Putamen (tissue), 1 donor: Measurements from ENCODE around the gene ANTXR2.
A peak's percentile ranks its signal among the peaks of the same experiment; 100 is the strongest.

Experiments
- DNase-seq: peaks from one replicate; pipeline ENCODE4 v3.0.0-alpha.2; 2016; ENCODE audit warnings: low spot score

ANTXR2 gene

DNA sequence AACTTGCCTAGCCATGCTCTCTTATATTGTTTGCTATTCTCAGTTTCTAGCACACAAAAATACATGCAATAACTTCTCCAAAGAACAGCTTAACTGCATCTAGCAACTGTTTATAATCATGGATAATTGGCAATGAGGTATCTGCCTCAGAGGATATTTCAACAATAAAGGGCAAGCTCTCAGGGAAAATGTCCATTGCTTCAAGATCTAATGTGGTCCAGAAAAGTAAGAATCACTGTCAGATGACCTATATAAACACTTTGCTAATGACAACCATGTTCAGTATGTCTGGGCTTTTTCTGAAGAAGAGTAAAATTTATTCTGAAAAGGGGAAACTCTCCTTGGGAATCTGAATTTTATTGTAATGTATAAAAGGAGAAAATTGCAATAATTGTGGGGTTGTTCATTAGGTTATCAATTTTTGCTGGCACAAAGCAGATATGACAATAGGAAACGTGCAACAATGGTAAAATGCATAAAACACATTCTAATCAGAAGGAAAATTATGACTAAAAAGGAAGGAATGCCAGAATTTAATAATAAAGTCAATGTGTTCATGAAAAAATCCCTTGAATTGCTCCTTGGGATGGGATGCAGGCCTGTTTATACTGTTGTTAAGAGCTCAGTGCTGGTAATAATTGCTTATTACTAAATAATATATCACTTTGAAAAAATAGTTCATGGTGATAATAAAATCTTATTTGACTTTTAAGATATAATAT lies 90.3 kb downstream of the ANTXR2 start:
- no peak for DNase-seq

- DNase-seq = no peak
These were observed 92.6 kb downstream of the ANTXR2 start for GRCh38 chr4:79980448-79980847.

DNA sequence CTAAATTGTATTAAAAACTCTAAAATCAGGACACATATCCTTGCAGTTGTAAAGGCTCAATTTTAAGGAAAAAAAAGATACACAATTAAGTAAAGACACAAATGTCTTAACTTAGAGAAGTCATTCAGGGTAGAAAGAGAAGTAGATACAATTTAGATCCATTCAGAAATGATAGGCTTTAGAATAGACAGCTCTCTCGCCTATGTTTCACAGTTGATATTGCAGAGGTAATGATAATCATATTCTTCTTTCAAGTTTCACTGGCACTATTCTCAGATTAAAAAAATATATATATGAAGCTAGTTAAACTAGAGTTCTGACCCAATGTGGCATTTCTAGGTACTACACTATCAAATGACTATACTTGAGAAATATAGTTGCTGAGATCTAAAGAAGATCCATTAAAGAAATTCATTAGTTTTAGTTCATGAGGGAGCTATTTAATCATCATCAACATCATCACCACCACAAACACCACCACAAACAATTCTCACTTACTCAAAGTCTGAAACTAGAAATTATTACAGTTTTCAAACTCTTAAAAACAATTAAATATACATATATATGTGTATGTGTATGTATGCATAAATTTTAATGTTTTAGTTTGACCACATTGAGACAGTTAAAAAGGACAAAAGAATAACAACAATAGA lies 93.1 kb downstream of the ANTXR2 start:
- no peak for DNase-seq

DNA sequence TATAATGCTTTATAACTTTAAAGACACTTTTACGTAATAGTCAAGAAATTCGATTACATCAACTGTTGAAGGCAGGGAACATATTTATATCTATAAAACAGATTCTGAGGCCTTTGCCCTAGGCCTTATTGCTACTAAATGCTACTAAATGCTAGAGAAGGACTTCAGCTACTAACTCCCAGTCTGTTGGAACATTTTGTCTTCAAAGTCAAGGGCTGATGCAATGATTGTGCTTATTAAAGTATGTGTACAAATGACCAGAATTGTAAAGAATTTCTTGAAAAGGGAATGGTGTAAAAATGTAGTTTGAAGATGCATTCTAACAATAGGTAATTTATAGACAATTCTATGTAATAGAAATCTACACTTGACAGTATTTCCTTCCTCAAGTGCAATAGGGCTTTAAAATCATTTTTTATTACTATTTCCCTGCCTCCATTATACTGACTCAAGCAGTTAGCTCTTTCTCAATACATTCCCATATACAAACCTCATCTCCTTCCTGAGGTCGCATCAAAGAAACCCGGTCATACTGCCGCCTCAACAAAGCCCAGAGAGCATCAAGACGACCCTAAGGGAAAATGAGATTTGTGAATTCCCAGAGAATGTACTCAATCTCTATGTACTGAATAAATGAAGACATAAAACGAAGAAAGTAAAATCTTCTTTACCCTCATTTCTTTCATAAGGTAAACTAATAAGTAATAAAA lies 95.7 kb downstream of the ANTXR2 start:
- DNase-seq = no peak

- DNase-seq = peak; percentile 1
These were observed 108.4 kb downstream of the ANTXR2 start for GRCh38 chr4:79964400-79965211.

GRCh38 chr4:79964020-79964399 lies 109.0 kb downstream of the ANTXR2 start:
- DNase-seq = no peak

DNA sequence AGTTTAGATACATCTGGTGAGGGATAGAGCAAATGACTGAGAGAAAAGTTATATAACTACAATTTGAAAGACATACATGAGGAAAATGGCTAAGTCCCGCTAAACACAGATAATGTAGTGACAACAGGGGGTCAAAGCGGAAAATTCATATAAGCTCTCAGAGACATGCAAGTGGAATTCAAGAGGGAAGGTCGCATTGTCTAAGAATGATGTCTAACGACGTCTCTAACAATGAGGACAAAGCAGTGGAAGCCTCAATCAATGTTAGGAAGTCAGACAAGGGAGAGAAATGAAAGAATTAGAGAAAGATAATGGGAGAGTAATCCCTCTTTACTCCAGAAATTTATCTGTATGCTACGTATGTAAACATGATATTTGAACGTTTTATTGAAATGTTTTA lies 113.4 kb downstream of the ANTXR2 start:
- no peak for DNase-seq

DNA sequence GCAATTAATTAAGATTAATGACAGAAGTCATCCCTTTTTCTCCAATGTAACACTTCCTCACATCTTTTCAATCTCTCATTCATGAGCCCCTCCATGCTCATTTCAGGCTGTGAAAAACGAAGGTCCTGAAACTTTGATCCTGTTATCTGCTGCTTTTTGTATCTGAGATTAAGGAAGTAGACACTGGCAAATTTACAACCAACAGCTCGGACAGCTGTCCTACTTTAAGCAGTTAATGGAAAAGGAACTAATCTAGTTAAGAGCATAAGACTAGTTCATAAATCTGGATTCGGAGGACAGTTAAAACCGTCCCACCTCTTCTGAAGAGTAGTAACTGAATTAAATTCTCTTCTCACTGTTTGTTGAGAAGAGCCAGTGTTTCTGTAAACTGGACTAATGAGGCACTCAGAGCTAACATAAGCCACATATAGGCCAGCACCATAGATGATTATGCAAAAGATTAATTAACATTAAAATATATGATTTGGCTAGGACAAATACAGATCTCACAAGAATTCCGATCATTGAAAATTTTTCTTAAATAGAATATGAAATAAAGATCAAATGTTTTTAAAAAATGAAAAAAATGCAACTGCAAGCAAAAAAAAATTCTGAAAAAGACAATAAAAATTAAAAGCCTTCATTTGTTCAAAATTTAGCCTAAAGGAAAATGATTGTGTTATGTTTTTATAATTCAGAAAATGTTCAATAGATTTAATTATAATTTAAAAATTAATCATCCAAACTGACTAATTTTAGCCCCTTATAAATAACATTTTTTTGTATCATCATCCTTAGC lies 114.4 kb downstream of the ANTXR2 start:
- no peak for DNase-seq

GRCh38 chr4:79949178-79949577 lies 123.9 kb downstream of the ANTXR2 start:
- DNase-seq = no peak

DNA sequence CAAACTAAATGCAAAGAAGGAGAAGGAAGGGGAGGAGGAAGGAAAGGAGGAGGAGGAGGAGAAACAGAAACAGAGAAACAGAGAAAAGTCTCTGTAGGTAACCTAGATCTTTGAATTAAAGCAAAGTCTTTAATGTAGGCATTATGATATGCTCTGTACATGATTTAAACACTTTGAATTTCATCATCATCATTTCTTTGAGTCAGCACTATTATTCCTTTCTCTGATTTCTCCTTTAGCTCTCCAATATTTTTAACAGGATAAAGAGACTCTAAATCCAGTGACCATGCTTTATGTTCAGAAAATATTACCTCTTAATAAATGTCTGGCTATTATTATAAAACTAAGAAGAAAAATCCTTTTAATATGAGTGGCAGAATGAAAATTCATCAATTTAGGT lies 124.3 kb downstream of the ANTXR2 start:
- no peak for DNase-seq

GRCh38 chr4:79948261-79948660 lies 124.8 kb downstream of the ANTXR2 start:
- no peak for DNase-seq

GRCh38 chr4:79947386-79947785 lies 125.6 kb downstream of the ANTXR2 start:
- DNase-seq = no peak

GRCh38 chr4:79935274-79935673 lies 137.8 kb downstream of the ANTXR2 start:
- no peak for DNase-seq

DNA sequence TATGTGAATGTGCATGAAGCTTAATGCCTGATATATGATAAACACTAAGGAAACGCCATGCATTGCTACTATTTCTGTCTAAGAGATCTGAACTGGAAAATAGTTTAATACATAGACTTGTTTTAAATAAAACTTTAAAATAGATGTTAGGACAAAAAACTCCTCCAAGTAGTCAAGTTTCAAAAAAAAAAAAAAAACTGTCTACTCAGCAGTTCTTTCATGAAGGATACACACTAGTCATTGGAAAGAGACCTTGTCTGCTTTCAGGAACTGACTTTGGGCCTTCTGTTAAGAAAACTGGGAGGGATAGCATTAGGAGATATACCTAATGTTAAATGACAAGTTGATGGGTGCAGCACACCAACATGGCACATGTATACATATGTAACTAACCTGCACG lies 138.4 kb downstream of the ANTXR2 start:
- no peak for DNase-seq

- DNase-seq = no peak
These were observed 145.1 kb downstream of the ANTXR2 start for GRCh38 chr4:79927931-79928330.

GRCh38 chr4:79923281-79923680 lies 149.7 kb downstream of the ANTXR2 start:
- no peak for DNase-seq

DNA sequence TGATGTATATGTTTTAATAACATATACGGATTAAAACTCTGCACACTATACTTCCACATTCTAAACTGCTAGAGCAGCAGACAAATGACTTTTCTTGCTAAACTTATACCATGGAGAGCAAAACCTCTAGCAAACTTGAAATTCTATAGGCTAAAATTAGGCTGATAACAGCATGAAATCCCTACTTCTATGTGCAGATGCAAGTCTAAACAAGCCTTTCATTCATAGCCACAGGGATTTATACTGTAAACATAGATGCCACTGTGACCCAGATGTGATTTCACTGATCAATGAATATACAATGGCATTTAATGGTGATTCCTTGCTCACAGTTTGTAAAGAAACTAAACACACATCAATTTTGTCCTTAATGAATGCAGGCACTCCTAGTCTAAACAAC lies 151.0 kb downstream of the ANTXR2 start:
- DNase-seq = no peak

- no peak for DNase-seq
These were observed 152.7 kb downstream of the ANTXR2 start for GRCh38 chr4:79920163-79920853.

DNA sequence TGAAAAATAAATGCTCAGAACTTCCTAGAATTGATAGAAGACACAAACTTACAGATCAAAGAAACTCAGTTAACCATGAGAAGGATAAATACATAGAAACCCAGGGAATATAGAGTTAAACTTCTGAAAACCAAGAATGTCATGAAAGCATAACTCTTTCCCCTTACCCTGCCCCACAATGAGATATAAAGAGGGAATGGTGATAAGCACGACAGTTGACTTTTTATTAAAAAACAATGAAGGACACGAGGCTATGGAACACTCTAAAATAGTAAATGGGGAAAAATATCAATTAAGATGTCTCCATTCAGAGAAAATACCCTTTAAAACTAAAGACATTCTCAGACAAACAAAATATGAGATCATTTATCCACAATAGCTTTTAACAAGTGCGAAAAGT lies 154.7 kb downstream of the ANTXR2 start:
- DNase-seq = no peak

- no peak for DNase-seq
These were observed 155.8 kb downstream of the ANTXR2 start for GRCh38 chr4:79917246-79917645.

- no peak for DNase-seq
These were observed 157.8 kb downstream of the ANTXR2 start for GRCh38 chr4:79915246-79915645.
